Spleen (tissue), 11 donors: Measurements from ENCODE around the gene ALDH4A1. TPM values are rescaled to one million over a fixed set of nuclear protein-coding genes. Genes with fewer than 3 reads are reported as not detected.

Experiments used
- DNase-seq: peaks from one replicate; pipeline ENCODE4 v3.0.0-alpha.2; 2020
- H3K27ac ChIP-seq, 8 donors: fragments of 200-600 bp; sonication (generic) in 7 of 8; 1 replicate in 4 of 8; 2 replicates in 4 of 8; pipeline versions ENCODE4 v1.5.0 to v1.8.0; 2016 to 2021; ENCODE audit warnings: inconsistent platforms in 4 of 8, mild to moderate bottlenecking in 4 of 8, moderate library complexity in 1 of 8
- H3K27me3 ChIP-seq, 7 donors: fragments of 200-600 bp; sonication (generic) in 6 of 7; replicated peaks in 1 of 7; 1 replicate in 4 of 7; 2 replicates in 3 of 7; pipeline versions ENCODE4 v1.5.0 to v1.8.0; 2016 to 2021; ENCODE audit warnings: inconsistent platforms in 3 of 7, mild to moderate bottlenecking in 1 of 7
- H3K36me3 ChIP-seq, 6 donors: fragments of 200-600 bp; sonication (generic) in 5 of 6; 1 replicate in 4 of 6; 2 replicates in 2 of 6; pipeline versions ENCODE4 v1.5.0 to v1.8.0; 2016 to 2021; ENCODE audit warnings: inconsistent platforms in 2 of 6
- H3K4me1 ChIP-seq, 6 donors: fragments of 200-600 bp; sonication (generic) in 5 of 6; 1 replicate in 3 of 6; 2 replicates in 3 of 6; pipeline versions ENCODE4 v1.5.0 to v1.8.0; 2016 to 2021; ENCODE audit warnings: inconsistent platforms in 3 of 6
- H3K4me3 ChIP-seq, 8 donors: fragments of 200-600 bp; sonication (generic) in 7 of 8; 1 replicate in 4 of 8; 2 replicates in 4 of 8; pipeline versions ENCODE4 v1.5.0 to v1.8.0; 2016 to 2021; ENCODE audit warnings: inconsistent platforms in 4 of 8, mild to moderate bottlenecking in 4 of 8, moderate library complexity in 2 of 8
- H3K9me3 ChIP-seq, 8 donors: fragments of 200-600 bp; sonication (generic) in 7 of 8; 1 replicate in 4 of 8; 2 replicates in 4 of 8; pipeline versions ENCODE4 v1.5.0 to v1.8.0; 2016 to 2021; ENCODE audit warnings: inconsistent platforms in 4 of 8
- CTCF ChIP-seq, 11 experiments: fragments of 200-600 bp in 7 of 11; fragments of 450-650 bp in 4 of 11; sonication (generic) in 4 of 11; IDR thresholded peaks in 8 of 11; conservative IDR thresholded peaks in 3 of 11; 1 replicate in 7 of 11; 2 replicates in 4 of 11; pipeline versions ENCODE4 v1.4.0 to v1.8.0; 2016 to 2021; ENCODE audit warnings: antibody characterized with exemption in 11 of 11, inconsistent platforms in 4 of 11, mild to moderate bottlenecking in 1 of 11
- POLR2A ChIP-seq, 3 donors: fragments of 450-650 bp; IDR thresholded peaks; one replicate each; pipeline ENCODE4 v1.5.1; 2017; ENCODE audit warnings: antibody characterized with exemption in 3 of 3, mild to moderate bottlenecking in 1 of 3
- POLR2AphosphoS5 ChIP-seq, 3 donors: sonication (generic); formaldehyde crosslinking; IDR thresholded peaks; one replicate each; pipeline ENCODE4 v1.5.1; 2017; ENCODE audit warnings: antibody characterized with exemption in 3 of 3
- WGBS, 5 donors: extraction: QIAGEN DNeasy Blood & Tissue Kit in 3 of 5; methylation state at CpG; one replicate each; pipeline versions ENCODE4 v1.1.5 to v1.1.7; 2013 to 2018; 5-methylcytosine and 5-hydroxymethylcytosine counted together
- intact Hi-C: fragments of 100-400 bp; cut with DNase I; formaldehyde crosslinking; loops from one replicate; pipeline ENCODE4 v1.15.0; 2023; ENCODE audit warnings: low total_unique reads
- polyA plus RNA-seq, 3 donors: library from polyadenylated mRNA; stranded (reverse); fragments of 200-250 nt; gene quantifications; one replicate each; pipeline ENCODE4 v1.2.1, GENCODE V29; 2013
- total RNA-seq, 7 donors: library from RNA; depleted of rRNA in 3 of 7; stranded (reverse); fragments of >200 nt in 3 of 7; fragmentation: NEBNext Ultra II Directional in 4 of 7; extraction: Animal tissue kit (Norgen Biotek cat#: 25700) in 4 of 7; gene quantifications; one replicate each; pipeline versions ENCODE4 v1.1.0 to v1.2.1, GENCODE V29; 2016 to 2021
- donor health status: healthy with polysubstance abuse.
- donor health status: DM: no; HTN: no; CAD: no; lungs with moderate emphysema.
- donor health status: DM: no; HTN: no; CAD: no.
- donor health status: Bipolar disorder and iron deficiency.
- donor health status: healthy.
- donor health status: DM: no; HTN: no; CAD: no.
- donor health status: DM: yes; HTN: yes; CAD: no.

ALDH4A1 gene
- total and polyA plus RNA-seq, 10 donors, result 3.5 to 11.2 (median 8.0) TPM

GRCh38 chr1:18927654-18928272 is 25.4 kb upstream of the ALDH4A1 start:
- H3K36me3 ChIP-seq, result no peaks in the 10 kb centered on the region
- peak overlapping the region; percentile 84 to 97 (median 90) for H3K27ac ChIP-seq
- H3K27me3 ChIP-seq, result no peaks in the 10 kb centered on the region
- intact Hi-C loops, result no loop called here
- TF ChIP-seq CTCF (IDR thresholded peaks at IDR 0.05 in 8 of 11, conservative IDR thresholded peaks at IDR 0.05 in 3 of 11) (no peak), POLR2A (IDR thresholded peaks at IDR 0.05) (no peak), POLR2AphosphoS5 (IDR thresholded peaks at IDR 0.05) (no peak)
- no peaks in the 10 kb centered on the region for H3K9me3 ChIP-seq
- 9 to 32% (median 12%) methylated on average over 11 to 12 of the region's 12 CpGs for WGBS, 5 donors
- H3K4me1 ChIP-seq, result peaks cover 48 to 96% (median 84%) of the 10 kb centered on the region in 6 donors
- no peak for DNase-seq
- H3K4me3 ChIP-seq, result peak overlapping the region in 7 of 8 donors; percentile 6 to 59 (median 26)

GRCh38 chr1:18927082-18927653 is 24.8 kb upstream of the ALDH4A1 start:
- peak overlapping the region in 7 of 8 donors; percentile 6 to 59 (median 26) for H3K4me3 ChIP-seq
- 22 to 30% (median 26%) methylated on average over 11 to 16 of the region's 16 CpGs for WGBS, 5 donors

GRCh38 chr1:18926315-18927081 is 24.1 kb upstream of the ALDH4A1 start:
- no peak for TF ChIP-seq POLR2A (IDR thresholded peaks at IDR 0.05)
- peak; percentile 40 to 69 (median 63) for TF ChIP-seq POLR2AphosphoS5 (IDR thresholded peaks at IDR 0.05)
- peak in 7 of 11 experiments; percentile 13 to 54 (median 26) for TF ChIP-seq CTCF (IDR thresholded peaks at IDR 0.05 in 8 of 11, conservative IDR thresholded peaks at IDR 0.05 in 3 of 11)
- peak; percentile 92 for DNase-seq
- Histone ChIP-seq H3K36me3 (no peaks in the 10 kb centered on the region), H3K4me3 (peak overlapping the region in 6 of 8 donors; percentile 6 to 59 (median 28)), H3K4me1 (peaks cover 57 to 96% (median 83%) of the 10 kb centered on the region in 6 donors), H3K27ac (peak overlapping the region; percentile 84 to 97 (median 90)), H3K9me3 (no peaks in the 10 kb centered on the region), H3K27me3 (no peaks in the 10 kb centered on the region)
- 3 to 10% (median 5%) methylated on average over 8 to 13 of the region's 13 CpGs for WGBS, 5 donors
- intact Hi-C loops, result no loop called here

More at GRCh38 chr1:18927082-18927653, 24.8 kb upstream of the ALDH4A1 start:
- Histone ChIP-seq H3K27ac (peak overlapping the region; percentile 84 to 97 (median 90)), H3K36me3 (no peaks in the 10 kb centered on the region), H3K9me3 (no peaks in the 10 kb centered on the region), H3K27me3 (no peaks in the 10 kb centered on the region), H3K4me1 (peaks cover 52 to 96% (median 83%) of the 10 kb centered on the region in 6 donors)
- TF ChIP-seq POLR2A (IDR thresholded peaks at IDR 0.05), result no peak
- peak in 2 of 3 donors; percentile 29 to 48 for TF ChIP-seq POLR2AphosphoS5 (IDR thresholded peaks at IDR 0.05)
- TF ChIP-seq CTCF (IDR thresholded peaks at IDR 0.05 in 8 of 11, conservative IDR thresholded peaks at IDR 0.05 in 3 of 11), result no peak
- intact Hi-C loops, result no loop called here
- DNase-seq, result peak; percentile 88
